ENCODE results near the gene RBM20. TPM values are rescaled to one million over a fixed set of nuclear protein-coding genes. Genes with fewer than 3 reads are reported as not detected.

Gene RBM20
- polyA plus RNA-seq, 3 donors from 2014 or later = not detected

DNA sequence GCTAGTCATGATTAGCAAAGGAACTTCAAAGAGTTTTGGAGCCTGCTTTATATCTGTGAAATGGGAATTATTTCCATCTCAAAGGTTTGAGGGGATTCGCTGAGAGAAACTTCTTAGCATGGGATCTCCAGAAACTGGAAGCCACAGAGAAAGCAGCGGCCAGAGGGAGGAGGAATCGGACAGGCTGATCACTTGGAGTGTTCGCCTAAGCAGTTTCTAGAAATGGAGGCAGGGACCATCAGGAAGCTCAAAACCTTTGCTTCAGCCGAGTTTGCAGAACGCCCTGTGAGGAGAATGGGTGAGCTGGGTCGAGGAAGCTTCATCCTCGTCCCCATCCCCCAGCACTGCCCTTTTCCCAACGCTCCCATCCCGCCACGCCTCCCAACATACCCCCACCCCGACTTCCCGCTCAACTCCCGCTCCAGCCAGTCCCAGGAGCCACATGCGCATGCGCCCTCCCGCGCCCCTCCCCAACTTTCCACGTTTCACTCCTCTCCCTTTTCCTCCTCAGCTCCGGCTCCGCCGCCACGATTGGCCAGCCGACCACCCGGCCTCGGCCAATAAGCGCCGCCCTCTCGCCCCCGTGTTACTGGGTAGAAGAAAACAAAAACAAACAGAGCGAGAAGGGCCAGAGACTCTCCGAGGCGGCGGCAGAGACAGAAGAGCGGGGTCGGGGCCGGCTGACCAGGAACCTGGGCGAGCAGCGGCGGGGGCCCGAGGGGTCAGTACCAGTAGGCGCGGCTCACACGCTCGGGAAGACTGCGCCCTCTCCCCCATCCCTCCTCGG is 227.4 kb downstream of the RBM20 start, which contains the start of gene PDCD4:
TSS of gene PDCD4 (plus strand) at position 631 of the 787 bp plus-strand sequence. CDS start 4,100 bp downstream, outside the sequence.
- peak within 1 kb of the TSS; percentile 96 to 100 (median 99) for H3K27ac Mint-ChIP-seq
- peaks cover 16 to 27% (median 20%) of the 10 kb centered on the region in 3 donors for H3K27me3 Mint-ChIP-seq (ENCODE audit: low read depth in 3 of 3)
- H3K9me3 Mint-ChIP-seq = no peaks in the 10 kb centered on the region
- peak within 1 kb of the TSS; percentile 96 to 100 (median 98) for H3K4me3 Mint-ChIP-seq
- H3K4me1 Mint-ChIP-seq = peaks cover 73 to 92% of the 10 kb centered on the region in 2 donors
- DNase-seq = peak; percentile 94
- H3K36me3 Mint-ChIP-seq = peaks cover 0 to 5% (median 2%) of the 10 kb centered on the region in 3 donors

DNA sequence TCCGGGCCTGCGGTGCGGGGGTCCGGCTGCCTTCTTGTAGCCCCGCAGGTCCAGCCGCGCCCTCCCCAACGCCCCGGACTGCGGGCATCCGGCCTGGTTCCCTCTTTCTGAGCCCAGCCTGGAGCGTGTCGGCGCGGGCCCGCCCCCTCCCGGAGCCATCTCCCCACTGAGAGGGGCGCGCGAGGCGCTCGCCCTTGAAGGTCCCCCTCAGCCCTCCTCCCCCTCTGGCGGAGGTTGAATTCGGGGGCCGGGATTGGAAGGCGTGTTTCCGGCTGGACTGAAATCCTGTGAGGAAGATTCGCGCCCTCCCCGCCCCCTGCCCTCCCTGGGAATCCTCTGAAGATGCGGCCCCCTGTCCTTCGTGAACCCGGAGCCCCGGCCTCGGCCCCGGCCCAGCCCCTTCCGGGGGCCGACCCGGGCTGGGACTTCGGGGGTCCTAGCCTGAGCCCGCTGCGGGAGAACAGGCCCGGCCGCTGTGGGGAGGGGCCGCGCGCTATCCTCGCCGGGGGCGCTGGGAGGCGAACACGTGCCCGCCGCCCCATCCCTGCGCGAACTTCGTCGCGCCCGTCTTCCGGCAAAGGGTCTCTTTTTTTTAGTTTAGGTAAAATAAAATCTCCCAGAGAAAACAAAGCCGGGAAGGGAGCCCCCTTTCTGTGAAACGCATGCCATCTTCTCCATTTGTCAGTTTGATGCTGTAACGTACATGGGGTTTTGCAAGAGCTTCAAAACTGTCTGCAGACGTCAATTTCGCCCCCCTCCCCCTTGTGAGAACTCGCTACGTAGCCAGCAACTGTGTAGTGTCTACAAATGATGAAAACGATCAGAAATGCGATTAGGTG is 228.2 kb downstream of the RBM20 start:
- H3K27me3 Mint-ChIP-seq (ENCODE audit: low read depth in 3 of 3) = peaks cover 16 to 27% (median 20%) of the 10 kb centered on the region in 3 donors
- peaks cover 69 to 92% of the 10 kb centered on the region in 2 donors for H3K4me1 Mint-ChIP-seq
- DNase-seq = peak; percentile 84 to 87 (median 86)
- H3K9me3 Mint-ChIP-seq = no peaks in the 10 kb centered on the region
- H3K36me3 Mint-ChIP-seq = peaks cover 0 to 5% (median 2%) of the 10 kb centered on the region in 3 donors
- H3K27ac Mint-ChIP-seq = peak overlapping the region; percentile 90 to 99 (median 95)
- H3K4me3 Mint-ChIP-seq = peak overlapping the region; percentile 90 to 98 (median 96)

- Mint-ChIP-seq H3K9me3 (no peaks in the 10 kb centered on the region), H3K36me3 (peaks cover 0 to 5% (median 2%) of the 10 kb centered on the region in 3 donors), H3K4me1 (peaks cover 61 to 92% of the 10 kb centered on the region in 2 donors), H3K4me3 (peak overlapping the region; percentile 90 to 98 (median 96)), H3K27ac (peak overlapping the region; percentile 90 to 98 (median 95)), H3K27me3 (ENCODE audit: low read depth in 3 of 3) (peaks cover 16 to 24% (median 20%) of the 10 kb centered on the region in 3 donors)
- no peak for DNase-seq
Measured at GRCh38 chr10:110872984-110873923, 229.1 kb downstream of the RBM20 start.

- H3K4me1 Mint-ChIP-seq = peaks cover 57 to 92% of the 10 kb centered on the region in 2 donors
- peaks cover 0 to 5% (median 2%) of the 10 kb centered on the region in 3 donors for H3K36me3 Mint-ChIP-seq
Measured at GRCh38 chr10:110873951-110874350, 229.8 kb downstream of the RBM20 start.

DNA sequence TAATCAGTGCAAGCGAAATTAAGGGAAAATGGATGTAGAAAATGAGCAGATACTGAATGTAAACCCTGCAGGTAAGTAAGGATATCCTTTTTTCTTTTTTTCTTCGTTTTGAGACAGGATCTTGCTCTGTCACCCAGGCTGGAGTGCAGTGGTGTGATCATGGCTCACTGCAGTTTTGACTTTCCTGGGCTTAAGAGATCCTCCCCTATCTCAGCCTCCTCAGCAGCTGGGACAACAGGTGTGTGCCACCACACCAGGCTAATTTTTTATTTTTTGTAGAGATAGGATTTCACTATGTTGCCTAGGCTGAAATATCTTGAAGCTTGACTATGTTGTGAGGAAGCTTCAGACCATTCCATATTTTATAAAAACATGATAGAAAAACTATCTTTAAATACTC is 231.9 kb downstream of the RBM20 start:
- DNase-seq = no peak
- Mint-ChIP-seq H3K27me3 (ENCODE audit: low read depth in 3 of 3) (peaks cover 12 to 19% (median 15%) of the 10 kb centered on the region in 3 donors), H3K4me1 (peaks cover 42 to 92% of the 10 kb centered on the region in 2 donors), H3K9me3 (no peaks in the 10 kb centered on the region), H3K27ac (peak overlapping the region in 4 of 6 donors; percentile 12 to 53 (median 29)), H3K4me3 (peak overlapping the region in 1 of 5 donors; percentile 15), H3K36me3 (peaks cover 0 to 9% (median 6%) of the 10 kb centered on the region in 3 donors)

More at GRCh38 chr10:110873951-110874350, 229.8 kb downstream of the RBM20 start:
- DNase-seq = no peak
- Mint-ChIP-seq H3K4me3 (peak overlapping the region; percentile 56 to 96 (median 86)), H3K27ac (peak overlapping the region; percentile 69 to 98 (median 84)), H3K9me3 (no peaks in the 10 kb centered on the region), H3K27me3 (ENCODE audit: low read depth in 3 of 3) (peaks cover 16 to 24% (median 18%) of the 10 kb centered on the region in 3 donors)

DNA sequence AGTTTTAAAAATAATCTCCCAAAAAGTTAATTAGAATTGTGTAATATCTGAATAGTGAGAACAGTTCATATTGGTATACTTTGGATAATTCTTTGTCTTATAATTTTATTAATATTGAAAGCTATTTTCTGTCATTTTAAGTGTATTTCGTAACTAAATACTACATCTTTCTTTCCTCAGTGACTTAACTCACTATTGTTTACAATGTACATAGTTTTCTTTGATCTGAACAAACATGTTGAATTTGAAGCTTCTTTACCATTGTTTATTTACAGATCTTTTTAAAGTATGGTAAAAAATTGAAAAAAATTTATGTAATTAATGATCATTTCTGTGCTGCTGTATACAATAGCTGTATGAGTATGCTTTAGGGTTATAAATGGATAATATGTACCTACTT is 232.7 kb downstream of the RBM20 start:
- Mint-ChIP-seq H3K9me3 (no peaks in the 10 kb centered on the region), H3K4me3 (peak overlapping the region in 1 of 5 donors; percentile 1), H3K27ac (peak overlapping the region in 2 of 6 donors; percentile 48 to 49), H3K36me3 (peaks cover 5 to 12% (median 6%) of the 10 kb centered on the region in 3 donors), H3K27me3 (ENCODE audit: low read depth in 3 of 3) (peaks cover 4 to 12% (median 7%) of the 10 kb centered on the region in 3 donors), H3K4me1 (peaks cover 41 to 92% of the 10 kb centered on the region in 2 donors)
- no peak for DNase-seq

GRCh38 chr10:110880012-110880411 is 235.9 kb downstream of the RBM20 start:
- H3K36me3 Mint-ChIP-seq = peaks cover 18 to 30% (median 21%) of the 10 kb centered on the region in 3 donors
- H3K4me1 Mint-ChIP-seq = peaks cover 44 to 98% of the 10 kb centered on the region in 2 donors
- H3K9me3 Mint-ChIP-seq = no peaks in the 10 kb centered on the region
- H3K4me3 Mint-ChIP-seq = no peak overlapping the region
- peak overlapping the region in 4 of 6 donors; percentile 2 to 52 (median 24) for H3K27ac Mint-ChIP-seq
- H3K27me3 Mint-ChIP-seq (ENCODE audit: low read depth in 3 of 3) = peaks cover 0 to 4% (median 3%) of the 10 kb centered on the region in 3 donors
- DNase-seq = no peak

GRCh38 chr10:110881247-110881646 is 237.1 kb downstream of the RBM20 start:
- H3K27me3 Mint-ChIP-seq (ENCODE audit: low read depth in 3 of 3) = peaks cover 0 to 4% (median 3%) of the 10 kb centered on the region in 3 donors
- peak overlapping the region in 5 of 6 donors; percentile 2 to 47 (median 8) for H3K27ac Mint-ChIP-seq
- peaks cover 43 to 99% of the 10 kb centered on the region in 2 donors for H3K4me1 Mint-ChIP-seq
- H3K9me3 Mint-ChIP-seq = no peaks in the 10 kb centered on the region
- H3K4me3 Mint-ChIP-seq = no peak overlapping the region
- DNase-seq = no peak
- peaks cover 21 to 37% (median 25%) of the 10 kb centered on the region in 3 donors for H3K36me3 Mint-ChIP-seq

DNA sequence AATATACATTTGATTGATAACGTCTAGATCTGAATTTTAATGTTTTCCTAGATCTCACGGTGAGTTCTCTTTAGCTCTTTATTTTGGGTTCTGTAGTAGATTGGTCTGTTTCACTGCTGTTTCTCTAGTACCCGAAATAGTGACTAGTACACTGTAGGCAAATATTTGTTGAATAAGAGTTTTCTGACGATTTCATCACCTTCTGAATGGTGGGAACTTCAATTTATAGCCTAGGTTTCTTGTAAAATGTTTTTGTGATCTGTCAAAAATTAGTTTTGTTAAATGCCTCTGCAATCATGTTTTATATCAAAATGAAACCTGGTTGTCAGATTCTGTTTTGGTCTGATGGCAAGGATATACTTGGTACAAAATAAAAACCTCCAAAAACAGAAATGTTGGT is 237.8 kb downstream of the RBM20 start:
- Mint-ChIP-seq H3K27ac (peak overlapping the region in 5 of 6 donors; percentile 34 to 54 (median 44)), H3K4me3 (no peak overlapping the region), H3K27me3 (ENCODE audit: low read depth in 3 of 3) (peaks cover 0 to 4% (median 3%) of the 10 kb centered on the region in 3 donors), H3K9me3 (no peaks in the 10 kb centered on the region), H3K36me3 (peaks cover 21 to 38% (median 26%) of the 10 kb centered on the region in 3 donors), H3K4me1 (peaks cover 43 to 97% of the 10 kb centered on the region in 2 donors)
- no peak for DNase-seq

DNA sequence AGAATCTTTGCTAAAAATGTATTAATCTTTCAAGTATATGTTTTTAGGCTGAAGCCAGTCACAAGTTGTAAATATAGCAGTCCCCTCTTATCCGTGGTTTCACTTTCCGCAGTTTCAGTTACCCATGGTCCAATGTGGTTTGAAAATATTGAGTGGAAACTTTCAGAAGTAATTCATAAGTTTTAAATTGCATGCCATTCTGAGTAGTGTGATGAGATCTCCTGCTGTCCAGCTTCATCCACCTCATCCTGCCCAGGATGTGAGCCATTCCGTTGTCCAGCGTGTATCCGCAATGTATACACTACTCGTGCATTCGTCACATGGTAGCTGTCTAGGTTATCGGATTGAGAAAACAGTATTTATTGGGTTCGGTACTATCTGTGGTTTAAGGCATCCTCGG is 239.8 kb downstream of the RBM20 start:
- Mint-ChIP-seq H3K27me3 (ENCODE audit: low read depth in 3 of 3) (peaks cover 0 to 4% (median 3%) of the 10 kb centered on the region in 3 donors), H3K36me3 (peaks cover 26 to 48% (median 32%) of the 10 kb centered on the region in 3 donors), H3K4me3 (peak overlapping the region; percentile 5 to 81 (median 28)), H3K4me1 (peaks cover 39 to 89% of the 10 kb centered on the region in 2 donors), H3K9me3 (no peaks in the 10 kb centered on the region), H3K27ac (peak overlapping the region in 5 of 6 donors; percentile 15 to 85 (median 78))
- DNase-seq = no peak

GRCh38 chr10:110885932-110886674 is 242.0 kb downstream of the RBM20 start:
- Mint-ChIP-seq H3K4me3 (peak overlapping the region in 1 of 5 donors; percentile 20), H3K27ac (peak overlapping the region; percentile 2 to 45 (median 27)), H3K4me1 (peaks cover 33 to 82% of the 10 kb centered on the region in 2 donors), H3K9me3 (no peaks in the 10 kb centered on the region), H3K27me3 (ENCODE audit: low read depth in 3 of 3) (peaks cover 0 to 4% (median 3%) of the 10 kb centered on the region in 3 donors), H3K36me3 (peaks cover 37 to 61% (median 39%) of the 10 kb centered on the region in 3 donors)
- no peak for DNase-seq

GRCh38 chr10:110887560-110887959 is 243.4 kb downstream of the RBM20 start:
- Mint-ChIP-seq H3K9me3 (no peaks in the 10 kb centered on the region), H3K4me1 (peaks cover 24 to 81% of the 10 kb centered on the region in 2 donors), H3K4me3 (no peak overlapping the region), H3K36me3 (peaks cover 29 to 60% (median 32%) of the 10 kb centered on the region in 3 donors), H3K27ac (peak overlapping the region in 1 of 6 donors; percentile 38), H3K27me3 (ENCODE audit: low read depth in 3 of 3) (peaks cover 0 to 4% (median 3%) of the 10 kb centered on the region in 3 donors)
- DNase-seq = no peak

Data from immature natural killer cell (primary cell).